PFSK-1 (cell line): Measurements from ENCODE around the gene RPUSD1.

ENCODE experiments used
- POLR2AphosphoS5 ChIP-seq: IDR thresholded peaks from 2 replicates; pipeline ENCODE4 v1.6.1; 2012; ENCODE audit warnings: low read depth, mild to moderate bottlenecking, control low read depth, low read length, moderate library complexity
- SIN3A ChIP-seq: IDR thresholded peaks from 2 replicates; pipeline ENCODE4 v1.6.1; 2012; ENCODE audit warnings: mild to moderate bottlenecking, low read length, moderate library complexity, borderline replicate concordance; ENCODE audit not compliant: insufficient read depth
- TAF1 ChIP-seq: IDR thresholded peaks from 2 replicates; pipeline ENCODE4 v1.6.1; 2012; ENCODE audit warnings: low read length, control low read depth, borderline replicate concordance; ENCODE audit not compliant: insufficient read depth
- TF ChIP-seq, protein P1 (sequence below), 2 experiments: IDR thresholded peaks; 2 replicates each; pipeline versions ENCODE4 v1.6.1 to v1.8.0; 2011 to 2012; ENCODE audit warnings: low read depth in 2 of 2, low read length in 2 of 2, control low read depth in 1 of 2, inconsistent platforms in 1 of 2, mild to moderate bottlenecking in 1 of 2, moderate library complexity in 1 of 2; ENCODE audit not compliant: insufficient read depth in 1 of 2

DNA sequence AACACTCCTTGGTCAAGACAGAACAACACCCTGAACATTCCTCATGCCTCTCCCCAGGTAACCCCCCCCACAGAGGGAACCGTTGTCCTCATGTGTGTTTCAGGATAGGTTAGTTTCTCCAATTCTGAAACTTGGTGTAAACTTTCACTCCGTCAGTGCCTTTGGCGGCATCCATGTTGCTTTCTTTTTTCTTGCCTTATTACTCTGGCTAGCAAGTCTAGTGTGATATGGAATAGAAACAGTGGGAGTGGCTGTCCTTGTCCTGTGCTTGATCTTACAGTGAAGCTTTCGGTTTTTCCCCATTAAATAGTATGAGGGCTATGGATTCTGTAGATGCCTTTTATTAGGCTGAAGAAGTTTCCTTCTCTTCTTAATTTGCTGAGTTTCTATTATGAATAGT, 48.0 kb upstream of the RPUSD1 start:
- TF ChIP-seq, protein P1, sequence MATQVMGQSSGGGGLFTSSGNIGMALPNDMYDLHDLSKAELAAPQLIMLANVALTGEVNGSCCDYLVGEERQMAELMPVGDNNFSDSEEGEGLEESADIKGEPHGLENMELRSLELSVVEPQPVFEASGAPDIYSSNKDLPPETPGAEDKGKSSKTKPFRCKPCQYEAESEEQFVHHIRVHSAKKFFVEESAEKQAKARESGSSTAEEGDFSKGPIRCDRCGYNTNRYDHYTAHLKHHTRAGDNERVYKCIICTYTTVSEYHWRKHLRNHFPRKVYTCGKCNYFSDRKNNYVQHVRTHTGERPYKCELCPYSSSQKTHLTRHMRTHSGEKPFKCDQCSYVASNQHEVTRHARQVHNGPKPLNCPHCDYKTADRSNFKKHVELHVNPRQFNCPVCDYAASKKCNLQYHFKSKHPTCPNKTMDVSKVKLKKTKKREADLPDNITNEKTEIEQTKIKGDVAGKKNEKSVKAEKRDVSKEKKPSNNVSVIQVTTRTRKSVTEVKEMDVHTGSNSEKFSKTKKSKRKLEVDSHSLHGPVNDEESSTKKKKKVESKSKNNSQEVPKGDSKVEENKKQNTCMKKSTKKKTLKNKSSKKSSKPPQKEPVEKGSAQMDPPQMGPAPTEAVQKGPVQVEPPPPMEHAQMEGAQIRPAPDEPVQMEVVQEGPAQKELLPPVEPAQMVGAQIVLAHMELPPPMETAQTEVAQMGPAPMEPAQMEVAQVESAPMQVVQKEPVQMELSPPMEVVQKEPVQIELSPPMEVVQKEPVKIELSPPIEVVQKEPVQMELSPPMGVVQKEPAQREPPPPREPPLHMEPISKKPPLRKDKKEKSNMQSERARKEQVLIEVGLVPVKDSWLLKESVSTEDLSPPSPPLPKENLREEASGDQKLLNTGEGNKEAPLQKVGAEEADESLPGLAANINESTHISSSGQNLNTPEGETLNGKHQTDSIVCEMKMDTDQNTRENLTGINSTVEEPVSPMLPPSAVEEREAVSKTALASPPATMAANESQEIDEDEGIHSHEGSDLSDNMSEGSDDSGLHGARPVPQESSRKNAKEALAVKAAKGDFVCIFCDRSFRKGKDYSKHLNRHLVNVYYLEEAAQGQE (IDR thresholded peaks at IDR 0.05; ENCODE audit: insufficient read depth in 1 of 2, low read depth in 2 of 2, low read length in 2 of 2) = no peak
- TF ChIP-seq POLR2AphosphoS5 = no peak
- no peak for TF ChIP-seq TAF1
- no peak for TF ChIP-seq SIN3A
